LHCN-M2 (cell line): ENCODE results near the gene UBE2H. TPM values are rescaled to one million over a fixed set of nuclear protein-coding genes. Genes with fewer than 3 reads are reported as not detected.
"Not testable (repeated sequence)": the region's sequence is repeated elsewhere in the genome, so short reads cannot be mapped to it uniquely, and the experiment has no call there.

Source experiments
- DNase-seq: peaks from one replicate; pipeline ENCODE4 v3.0.0-alpha.2; 2012; ENCODE audit warnings: low read depth
- total RNA-seq: library from RNA; depleted of rRNA; stranded (reverse); fragments of >200 nt; gene quantifications from 2 replicates; pipeline ENCODE4 v1.2.3, GENCODE V29; 2014

Gene UBE2H
- total RNA-seq, 1 experiment from 2014 or later = 61.3 TPM

- not testable (repeated sequence) for DNase-seq
These were observed 129.6 kb downstream of the UBE2H start for GRCh38 chr7:129823143-129823542.

- no peak for DNase-seq
These were observed 131.3 kb downstream of the UBE2H start for GRCh38 chr7:129821476-129821875.

DNA sequence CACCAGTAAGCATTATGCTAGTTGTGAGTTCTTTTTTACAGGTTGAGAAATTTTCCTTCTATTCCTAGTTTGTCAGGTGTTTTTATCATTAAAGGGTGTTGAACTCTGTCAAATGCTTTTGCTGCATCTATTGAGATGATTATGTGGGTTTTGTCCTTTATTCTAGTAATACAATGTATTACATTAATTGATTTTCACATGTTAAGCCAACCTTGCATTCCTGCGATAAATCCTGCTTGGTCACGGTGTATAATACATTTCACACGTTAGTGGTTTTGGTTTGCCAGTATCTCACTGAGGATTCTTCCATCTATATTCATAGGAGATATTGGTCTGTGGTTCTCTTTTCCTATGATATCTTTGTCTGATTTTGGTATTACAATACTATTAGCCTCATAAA is 136.0 kb downstream of the UBE2H start:
- no peak for DNase-seq

DNA sequence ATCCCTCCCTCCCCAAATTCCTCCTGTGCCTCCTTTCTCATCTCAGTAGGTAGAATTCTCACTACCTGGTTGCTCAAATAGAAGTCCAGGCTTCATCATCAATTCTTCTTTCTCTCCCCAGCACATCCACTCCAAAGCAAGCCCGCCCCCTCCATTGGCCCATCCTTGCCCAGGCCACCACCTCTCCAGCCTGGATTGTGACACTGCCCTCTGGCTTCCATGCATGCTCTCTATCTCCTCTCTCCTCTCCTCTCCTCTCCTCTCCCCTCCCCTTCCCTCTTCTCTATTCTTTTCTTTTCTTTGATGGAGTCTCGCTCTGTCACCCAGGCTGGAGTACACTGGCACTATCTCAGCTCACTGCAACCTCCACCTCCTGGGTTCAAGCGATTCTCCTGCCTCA is 144.9 kb downstream of the UBE2H start:
- DNase-seq = no peak

DNA sequence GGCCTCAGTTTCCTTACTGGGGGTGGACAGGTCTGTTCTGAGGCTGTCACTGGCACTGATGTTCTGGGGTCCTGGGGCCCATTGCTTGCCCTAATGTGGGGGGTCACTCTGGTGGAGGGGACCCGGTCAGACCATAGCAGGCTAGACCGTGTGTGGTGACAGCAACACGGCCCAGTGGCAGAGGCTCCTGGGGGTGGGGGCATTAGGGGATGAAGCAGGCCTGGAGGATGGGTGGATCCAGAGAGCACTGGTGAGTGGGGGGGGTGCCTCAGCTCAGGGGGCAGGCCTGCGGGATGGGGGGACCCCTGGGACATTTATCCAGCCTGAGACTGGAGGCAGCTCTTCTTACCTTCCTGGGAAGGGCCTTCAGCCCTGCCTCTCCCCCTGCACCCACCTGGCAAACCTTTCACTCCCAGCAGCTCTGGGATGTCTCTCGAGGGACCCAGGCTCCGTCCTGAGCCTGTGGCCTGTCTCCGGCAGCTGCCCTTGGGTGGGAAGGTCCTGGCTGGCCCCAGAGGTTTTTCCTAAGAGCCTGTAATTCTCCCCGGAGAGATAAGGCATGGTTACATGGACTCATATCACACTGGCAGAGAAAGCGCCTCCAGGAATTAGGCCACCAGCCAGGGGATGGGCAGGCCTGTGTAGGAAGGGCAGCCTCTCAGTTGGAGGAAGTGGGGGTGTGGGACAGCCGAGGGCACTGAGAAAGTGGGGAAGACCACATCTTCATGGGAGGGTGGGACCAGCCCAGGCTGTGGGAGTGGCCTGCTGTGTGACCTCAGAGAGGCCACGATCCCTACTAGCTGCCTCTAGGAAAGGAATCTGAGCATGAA is 147.7 kb downstream of the UBE2H start:
- DNase-seq = no peak

GRCh38 chr7:129804111-129804889 is 148.5 kb downstream of the UBE2H start:
- no peak for DNase-seq

GRCh38 chr7:129803546-129804081 is 149.1 kb downstream of the UBE2H start:
- no peak for DNase-seq

- no peak for DNase-seq
These were observed 150.9 kb downstream of the UBE2H start for GRCh38 chr7:129801882-129802281.

DNA sequence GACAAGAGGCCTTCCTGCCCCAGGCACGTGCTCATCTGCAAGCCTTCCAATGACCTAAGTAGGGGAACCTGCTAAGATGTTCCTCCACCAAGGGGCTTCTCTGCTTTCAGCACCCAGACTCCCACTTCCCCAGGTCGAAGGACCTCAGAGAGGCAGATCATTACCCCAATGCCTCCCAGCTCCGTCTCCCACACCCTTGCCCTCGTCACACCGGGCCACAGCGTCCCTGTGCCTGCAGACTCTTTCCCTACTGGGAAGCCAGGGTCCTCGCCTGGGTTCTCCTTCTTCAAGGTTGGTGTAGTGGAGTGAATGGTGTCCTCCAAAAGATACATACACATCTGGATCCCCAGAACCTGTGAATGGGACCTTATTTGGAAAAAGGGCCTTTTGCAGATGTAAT is 151.9 kb downstream of the UBE2H start:
- no peak for DNase-seq

DNA sequence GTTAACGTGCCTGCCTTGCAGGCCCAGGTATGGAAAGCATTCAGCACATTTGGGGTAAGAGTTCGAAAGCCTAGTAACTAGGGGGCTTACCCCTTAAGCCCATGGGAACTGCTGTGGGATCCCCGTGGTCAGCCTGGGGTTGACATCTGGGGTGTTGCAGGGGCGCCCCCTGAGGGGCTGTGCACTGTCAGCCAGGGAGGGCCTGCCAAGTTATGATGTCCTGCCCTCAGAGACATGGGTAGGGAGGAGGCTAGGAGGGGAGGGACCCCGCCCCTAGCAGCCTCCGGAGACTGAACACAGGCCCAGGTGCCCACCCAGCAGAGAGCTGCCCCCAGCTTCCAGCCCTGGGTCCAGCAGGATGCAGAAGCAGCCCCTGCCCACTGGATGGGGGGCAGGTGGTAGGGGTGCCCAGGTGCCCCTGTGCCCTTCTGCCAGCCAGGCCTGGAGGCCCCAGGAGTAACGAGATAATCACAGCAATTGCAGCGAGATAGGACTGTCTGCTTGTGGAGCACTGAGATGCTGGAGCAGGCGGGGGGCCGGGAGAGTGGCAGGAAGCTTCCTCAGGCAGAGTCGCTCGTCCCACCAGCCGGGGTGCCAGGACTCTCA is 153.3 kb downstream of the UBE2H start:
- no peak for DNase-seq

DNA sequence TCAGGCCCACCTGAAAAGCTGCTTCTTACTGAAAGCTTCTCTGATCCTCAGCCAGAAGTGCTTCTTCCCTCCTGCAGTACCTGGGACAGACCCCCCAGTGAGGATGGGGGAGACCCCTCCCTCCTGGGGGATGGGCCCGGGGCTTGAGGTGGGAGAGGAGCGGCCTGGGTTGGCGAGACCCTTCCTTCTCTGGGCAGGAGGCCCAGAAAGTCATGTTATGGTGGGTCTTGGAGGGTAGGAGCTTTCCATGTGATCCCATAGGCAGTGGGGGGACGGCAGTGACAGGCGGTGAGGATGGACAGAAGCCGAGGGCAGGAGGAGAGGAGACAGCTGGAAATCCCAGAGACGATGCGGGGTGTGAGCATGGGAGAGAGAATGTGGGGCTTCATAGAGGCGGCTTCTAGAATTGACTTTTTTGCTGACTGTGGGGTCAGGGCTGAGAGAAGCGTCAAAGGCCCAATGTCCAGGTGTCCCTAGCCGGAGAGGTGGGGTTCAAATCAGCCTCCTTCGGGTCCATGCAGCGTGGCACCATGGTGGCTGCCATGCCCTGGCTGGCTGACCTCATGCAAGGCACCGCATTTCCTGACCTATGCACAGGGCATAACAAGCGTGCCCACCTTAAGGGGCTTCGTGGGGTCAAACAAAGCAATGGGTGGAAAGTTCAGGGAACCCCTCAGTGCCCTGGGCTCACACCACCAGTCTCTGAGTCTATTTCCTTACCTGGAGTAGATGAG is 154.0 kb downstream of the UBE2H start:
- DNase-seq = no peak

- no peak for DNase-seq
These were observed 155.5 kb downstream of the UBE2H start for GRCh38 chr7:129797214-129797789.

- no peak for DNase-seq
These were observed 156.5 kb downstream of the UBE2H start for GRCh38 chr7:129796186-129796775.

DNA sequence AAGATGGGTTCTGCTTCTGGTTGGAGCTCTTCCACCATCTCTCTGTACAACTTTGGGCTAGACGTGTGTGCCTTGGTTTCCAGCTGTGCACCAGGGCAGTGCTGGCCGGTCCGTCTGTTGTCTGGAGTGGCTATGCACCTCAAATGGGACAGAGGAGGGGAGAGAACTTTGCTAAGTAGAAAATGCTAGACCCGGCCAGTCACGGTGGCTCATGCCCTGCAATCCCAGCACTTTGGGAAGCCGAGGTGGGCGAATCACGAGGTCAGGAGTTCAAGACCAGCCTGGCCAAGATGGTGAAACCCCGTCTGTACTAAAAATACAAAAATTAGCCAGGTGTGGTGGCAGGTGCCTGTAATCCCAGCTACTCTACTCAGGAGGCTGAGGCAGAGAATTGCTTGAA is 158.3 kb downstream of the UBE2H start:
- DNase-seq = not testable (repeated sequence)

- DNase-seq = no peak
These were observed 159.1 kb downstream of the UBE2H start for GRCh38 chr7:129793506-129794310.

GRCh38 chr7:129792721-129793120 is 160.0 kb downstream of the UBE2H start:
- DNase-seq = no peak

DNA sequence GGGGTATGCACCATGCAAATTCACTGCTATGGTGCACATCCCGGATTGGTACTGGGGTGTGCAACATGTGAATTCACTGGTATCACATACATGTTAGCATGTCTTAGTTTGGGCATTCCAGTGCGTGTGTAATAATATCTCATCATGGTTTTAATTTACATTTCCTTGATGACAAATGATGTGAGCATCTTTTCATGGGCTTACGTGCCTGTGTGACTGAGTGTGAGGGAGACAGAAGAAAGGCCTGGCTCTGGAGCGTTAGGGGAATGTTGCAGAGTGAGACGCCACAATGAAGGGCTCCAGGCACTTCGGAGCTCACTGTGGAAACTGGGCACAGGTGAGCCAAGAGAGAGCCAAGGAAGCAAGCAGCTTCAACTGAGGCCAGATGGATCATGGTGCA is 162.6 kb downstream of the UBE2H start:
- DNase-seq = no peak

DNA sequence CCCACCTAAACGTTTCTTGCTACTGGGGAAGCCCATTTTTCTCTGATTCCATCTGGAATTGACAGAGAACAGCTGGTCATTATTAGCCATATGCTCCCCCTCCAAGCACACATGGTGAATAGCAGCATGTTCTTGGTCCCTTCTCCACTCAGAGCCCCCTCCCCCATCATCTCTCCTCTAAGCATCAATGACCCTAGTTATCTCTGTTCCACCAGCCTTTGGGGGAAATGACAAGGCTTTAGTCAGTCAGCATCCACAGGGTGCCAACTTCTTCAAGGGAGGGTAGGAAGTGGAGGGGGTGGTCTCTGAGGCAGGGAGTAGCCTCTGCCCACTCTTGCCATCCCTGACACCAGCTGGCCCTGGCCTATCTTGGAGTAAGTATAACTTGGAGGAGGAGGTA is 163.1 kb downstream of the UBE2H start:
- DNase-seq = no peak

DNA sequence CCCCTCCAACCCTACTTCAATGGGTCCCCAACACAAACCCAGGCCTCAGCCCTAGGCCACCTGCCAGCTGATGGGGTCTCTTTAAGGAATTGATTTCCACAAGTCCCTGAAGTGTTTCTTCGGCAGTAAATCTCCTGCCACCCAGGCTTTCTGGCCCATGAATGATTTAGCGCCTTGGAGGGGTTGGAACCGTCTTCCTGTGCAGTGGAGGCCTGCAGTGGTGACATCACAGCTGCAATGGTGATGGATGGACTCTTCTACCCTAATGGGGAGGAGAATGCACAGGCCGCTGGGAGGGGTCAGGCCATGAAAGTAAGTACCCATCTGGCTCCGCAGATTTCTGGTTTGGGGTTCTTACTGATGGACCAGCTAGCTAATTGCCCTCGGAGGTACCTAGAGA is 163.8 kb downstream of the UBE2H start:
- DNase-seq = no peak
